HG02840 (cell line): ENCODE data around the gene CAMP.
A peak's percentile ranks its signal among the peaks of the same experiment; 100 is the strongest.
"Not testable (repeated sequence)": the region's sequence is repeated elsewhere in the genome, so short reads cannot be mapped to it uniquely, and the experiment has no call there.

Source experiments
- ATAC-seq: cut with Tn5 transposase; IDR thresholded peaks from one replicate; pipeline ENCODE4 v1.9.1; 2021; ENCODE audit warnings: mild to moderate bottlenecking, moderate library complexity, moderate number of reproducible peaks; ENCODE audit not compliant: unreplicated experiment, low FRiP score

The CAMP gene

GRCh38 chr3:48222616-48223513 lies at the start of gene CAMP:
Gene CAMP (plus strand): TSS chr3:48223495. CDS start chr3:48223512, 17 bp downstream.
- peak; percentile 65 for ATAC-seq

GRCh38 chr3:48178072-48178471 lies 45.2 kb upstream of the CAMP start:
- ATAC-seq = no peak

GRCh38 chr3:48180021-48180420 lies 43.3 kb upstream of the CAMP start:
- ATAC-seq = no peak

- no peak for ATAC-seq
Observed at GRCh38 chr3:48180531-48181253, 42.6 kb upstream of the CAMP start.

- ATAC-seq = no peak
Observed at GRCh38 chr3:48184299-48184698, 39.0 kb upstream of the CAMP start.

GRCh38 chr3:48185129-48185528 lies 38.2 kb upstream of the CAMP start:
- no peak for ATAC-seq

- no peak for ATAC-seq
Observed at GRCh38 chr3:48186631-48187300, 36.5 kb upstream of the CAMP start.

- no peak for ATAC-seq
Observed at GRCh38 chr3:48187301-48187578, 36.1 kb upstream of the CAMP start.

GRCh38 chr3:48187579-48188265 lies 35.6 kb upstream of the CAMP start:
- peak; percentile 29 for ATAC-seq

GRCh38 chr3:48188266-48189201 lies 34.8 kb upstream of the CAMP start, which contains the start of gene CDC25A:
Gene CDC25A (minus strand): TSS chr3:48188417. CDS start chr3:48187947, 470 bp downstream.
- ATAC-seq = peak; percentile 93

GRCh38 chr3:48189321-48189720 lies 34.0 kb upstream of the CAMP start:
- no peak for ATAC-seq

- no peak for ATAC-seq
Observed at GRCh38 chr3:48190911-48191310, 32.4 kb upstream of the CAMP start.

GRCh38 chr3:48194446-48195071 lies 28.7 kb upstream of the CAMP start:
- ATAC-seq = no peak

GRCh38 chr3:48196611-48197010 lies 26.7 kb upstream of the CAMP start:
- ATAC-seq = no peak

GRCh38 chr3:48199117-48199516 lies 24.2 kb upstream of the CAMP start:
- no peak for ATAC-seq

GRCh38 chr3:48202632-48203031 lies 20.7 kb upstream of the CAMP start:
- ATAC-seq = no peak

- no peak for ATAC-seq
Observed at GRCh38 chr3:48208076-48208475, 15.2 kb upstream of the CAMP start.

- ATAC-seq = no peak
Observed at GRCh38 chr3:48209445-48209844, 13.8 kb upstream of the CAMP start.

GRCh38 chr3:48210534-48210933 lies 12.8 kb upstream of the CAMP start:
- ATAC-seq = not testable (repeated sequence)
